AG09309 (cell line): Measurements from ENCODE around the gene TRIL.

Source experiments
- DNase-seq: peaks from one replicate; pipeline ENCODE4 v3.0.0-alpha.2; 2010; ENCODE audit warnings: low read depth
- H3K4me3 ChIP-seq: 2 replicates; pipeline ENCODE4 v1.5.1; 2011; ENCODE audit warnings: mild to moderate bottlenecking, low read depth, low read length, moderate library complexity; ENCODE audit not compliant: control insufficient read depth
- TF ChIP-seq, protein P1 (sequence below): IDR thresholded peaks from 2 replicates; pipeline ENCODE4 v1.5.1; 2011; ENCODE audit warnings: mild to moderate bottlenecking, low read depth, low read length, inconsistent platforms; ENCODE audit not compliant: insufficient read depth, control insufficient read depth; ENCODE audit errors: missing control alignments

Gene TRIL, protein sequence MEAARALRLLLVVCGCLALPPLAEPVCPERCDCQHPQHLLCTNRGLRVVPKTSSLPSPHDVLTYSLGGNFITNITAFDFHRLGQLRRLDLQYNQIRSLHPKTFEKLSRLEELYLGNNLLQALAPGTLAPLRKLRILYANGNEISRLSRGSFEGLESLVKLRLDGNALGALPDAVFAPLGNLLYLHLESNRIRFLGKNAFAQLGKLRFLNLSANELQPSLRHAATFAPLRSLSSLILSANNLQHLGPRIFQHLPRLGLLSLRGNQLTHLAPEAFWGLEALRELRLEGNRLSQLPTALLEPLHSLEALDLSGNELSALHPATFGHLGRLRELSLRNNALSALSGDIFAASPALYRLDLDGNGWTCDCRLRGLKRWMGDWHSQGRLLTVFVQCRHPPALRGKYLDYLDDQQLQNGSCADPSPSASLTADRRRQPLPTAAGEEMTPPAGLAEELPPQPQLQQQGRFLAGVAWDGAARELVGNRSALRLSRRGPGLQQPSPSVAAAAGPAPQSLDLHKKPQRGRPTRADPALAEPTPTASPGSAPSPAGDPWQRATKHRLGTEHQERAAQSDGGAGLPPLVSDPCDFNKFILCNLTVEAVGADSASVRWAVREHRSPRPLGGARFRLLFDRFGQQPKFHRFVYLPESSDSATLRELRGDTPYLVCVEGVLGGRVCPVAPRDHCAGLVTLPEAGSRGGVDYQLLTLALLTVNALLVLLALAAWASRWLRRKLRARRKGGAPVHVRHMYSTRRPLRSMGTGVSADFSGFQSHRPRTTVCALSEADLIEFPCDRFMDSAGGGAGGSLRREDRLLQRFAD

DNA sequence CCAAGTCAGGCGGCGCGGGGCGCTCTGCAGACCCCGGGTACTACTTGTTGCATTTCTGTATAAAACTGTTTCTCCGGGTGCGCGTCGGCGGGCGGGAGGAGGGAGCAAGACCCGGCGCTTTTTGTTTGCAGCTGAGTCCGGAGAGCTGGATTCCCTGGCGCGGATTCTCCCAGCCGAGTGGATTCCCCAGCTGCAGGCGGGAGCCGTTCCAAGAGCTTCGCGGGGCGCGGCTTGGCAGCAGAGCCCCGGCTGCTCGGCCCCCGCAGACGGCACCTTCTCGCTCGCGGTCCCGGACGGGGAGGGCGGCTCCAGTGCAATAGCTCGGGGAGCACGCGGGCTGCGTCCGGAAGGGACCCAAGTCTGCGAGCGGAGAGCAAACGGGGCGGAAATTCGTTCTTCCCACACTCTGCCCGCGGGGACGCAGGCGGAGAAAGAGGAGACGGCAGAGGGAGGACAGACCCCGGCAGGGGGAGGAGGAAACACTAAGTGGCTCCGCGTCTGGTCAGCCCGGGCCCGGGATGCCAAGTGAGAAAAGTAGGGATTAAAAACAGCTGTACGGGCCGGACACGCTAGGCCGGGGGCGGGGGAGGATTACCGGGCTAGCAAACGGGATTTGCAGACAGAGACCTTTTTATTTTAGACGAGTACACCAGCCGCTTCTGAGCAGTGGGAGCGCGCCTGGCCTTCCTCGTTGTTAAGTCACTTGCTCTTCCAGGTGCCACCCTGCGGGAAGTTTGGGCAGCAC lies at the start of gene TRIL:
TSS of gene TRIL (minus strand) at position 96 of the 745 bp plus-strand sequence. CDS start 284 bp downstream, outside the sequence.
- TF ChIP-seq, protein P1, sequence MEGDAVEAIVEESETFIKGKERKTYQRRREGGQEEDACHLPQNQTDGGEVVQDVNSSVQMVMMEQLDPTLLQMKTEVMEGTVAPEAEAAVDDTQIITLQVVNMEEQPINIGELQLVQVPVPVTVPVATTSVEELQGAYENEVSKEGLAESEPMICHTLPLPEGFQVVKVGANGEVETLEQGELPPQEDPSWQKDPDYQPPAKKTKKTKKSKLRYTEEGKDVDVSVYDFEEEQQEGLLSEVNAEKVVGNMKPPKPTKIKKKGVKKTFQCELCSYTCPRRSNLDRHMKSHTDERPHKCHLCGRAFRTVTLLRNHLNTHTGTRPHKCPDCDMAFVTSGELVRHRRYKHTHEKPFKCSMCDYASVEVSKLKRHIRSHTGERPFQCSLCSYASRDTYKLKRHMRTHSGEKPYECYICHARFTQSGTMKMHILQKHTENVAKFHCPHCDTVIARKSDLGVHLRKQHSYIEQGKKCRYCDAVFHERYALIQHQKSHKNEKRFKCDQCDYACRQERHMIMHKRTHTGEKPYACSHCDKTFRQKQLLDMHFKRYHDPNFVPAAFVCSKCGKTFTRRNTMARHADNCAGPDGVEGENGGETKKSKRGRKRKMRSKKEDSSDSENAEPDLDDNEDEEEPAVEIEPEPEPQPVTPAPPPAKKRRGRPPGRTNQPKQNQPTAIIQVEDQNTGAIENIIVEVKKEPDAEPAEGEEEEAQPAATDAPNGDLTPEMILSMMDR: no peak
- peak within 1 kb of the TSS; percentile 38 for H3K4me3 ChIP-seq
- DNase-seq: no peak

DNA sequence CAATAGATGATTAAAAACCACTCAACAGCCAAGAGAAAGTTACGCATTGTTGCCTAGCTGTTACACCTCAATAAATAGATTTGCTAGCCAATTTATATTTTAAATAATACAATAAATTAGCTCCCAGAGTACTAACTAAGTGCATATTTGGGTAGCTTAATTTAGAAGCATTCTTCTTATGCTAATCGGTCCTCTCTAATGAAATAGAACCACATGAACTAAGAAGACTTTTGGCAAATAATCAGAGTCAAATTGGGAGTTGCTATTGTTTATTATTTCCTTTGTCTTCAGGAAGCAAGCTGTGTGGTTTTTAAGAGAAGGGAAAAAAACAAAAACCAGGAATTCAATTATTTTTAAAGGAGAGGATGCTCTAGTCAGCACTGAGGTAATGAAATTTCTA lies 49.0 kb upstream of the TRIL start:
- H3K4me3 ChIP-seq: no peak overlapping the region
- DNase-seq: no peak
- TF ChIP-seq, protein P1: no peak

DNA sequence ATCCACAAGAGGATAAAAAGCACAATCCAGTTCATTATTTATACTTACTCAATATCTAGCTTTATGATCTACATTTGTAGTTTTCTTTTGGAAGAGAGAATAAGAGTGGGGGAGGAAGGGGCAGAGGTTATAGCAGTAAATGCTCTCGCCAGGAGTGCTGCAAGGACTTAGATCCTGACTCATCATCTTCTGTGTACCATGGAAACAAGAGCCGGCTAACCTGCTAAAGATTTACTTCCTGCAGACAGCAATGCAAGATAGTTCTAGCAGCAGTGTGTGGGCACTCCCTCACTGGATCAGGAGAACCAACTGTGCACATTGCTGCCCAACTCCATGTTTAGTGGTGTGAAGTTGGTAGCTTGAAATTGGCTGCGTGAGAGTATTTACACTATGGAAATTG lies 47.7 kb upstream of the TRIL start:
- no peak overlapping the region for H3K4me3 ChIP-seq
- peak; percentile 18 for DNase-seq
- TF ChIP-seq, protein P1: no peak

DNA sequence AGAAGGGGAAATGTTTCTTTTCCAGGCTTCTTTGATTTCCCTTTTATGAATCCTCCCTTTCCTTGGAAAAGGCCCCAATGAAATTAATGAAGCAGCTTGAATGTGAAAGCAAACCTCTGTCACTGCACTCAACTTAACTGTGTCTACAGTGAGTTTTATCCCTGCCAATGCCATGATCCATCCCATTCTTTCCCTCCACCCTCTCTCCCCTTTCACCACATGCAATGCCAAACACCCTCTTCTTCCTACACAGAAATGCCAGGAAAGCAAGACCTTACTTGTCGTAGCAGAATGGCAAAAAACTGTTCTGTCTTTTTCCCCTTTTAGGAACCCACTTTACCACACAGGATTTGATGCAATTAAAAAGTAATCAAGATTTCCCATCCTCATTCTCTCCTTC lies 47.3 kb upstream of the TRIL start:
- TF ChIP-seq, protein P1: no peak
- DNase-seq: no peak

DNA sequence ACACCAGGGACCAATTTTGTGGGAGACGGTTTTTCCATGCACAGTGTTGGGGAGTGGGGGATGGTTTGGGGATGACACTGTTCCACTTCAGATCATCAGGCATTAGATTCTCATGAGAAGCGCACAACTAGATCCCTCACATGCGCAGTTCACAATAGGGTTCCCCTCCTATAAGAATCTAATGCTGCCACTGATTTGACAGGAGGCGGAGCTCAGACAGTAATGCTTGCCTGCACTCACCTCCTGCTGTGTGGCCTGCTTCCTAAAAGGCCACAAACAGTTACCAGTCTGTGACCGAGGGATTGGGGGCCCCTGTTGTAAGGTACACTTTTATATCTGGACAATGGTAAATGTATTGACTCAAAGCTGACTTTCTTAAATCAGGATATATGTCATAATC lies 45.6 kb upstream of the TRIL start:
- TF ChIP-seq, protein P1: no peak
- H3K4me3 ChIP-seq: no peak overlapping the region

More for the DNA sequence above, 47.3 kb upstream of the TRIL start:
- H3K4me3 ChIP-seq: no peak overlapping the region

DNA sequence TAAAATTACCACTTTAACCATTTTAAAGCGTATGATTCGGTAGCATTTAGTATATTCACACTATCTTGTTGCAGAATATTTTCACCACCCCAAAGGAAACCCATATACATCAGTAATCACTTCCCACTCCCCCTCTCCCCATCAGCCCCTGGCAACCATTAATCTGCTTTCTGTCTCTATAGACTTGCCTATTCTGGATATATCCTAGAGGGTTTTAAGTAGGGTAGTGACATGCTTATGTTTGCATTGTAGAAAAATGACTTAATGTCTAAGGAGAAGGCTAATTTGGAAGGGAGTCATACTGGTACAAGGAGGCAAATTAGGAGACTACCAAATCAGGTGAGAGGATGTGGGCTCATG lies 42.6 kb upstream of the TRIL start:
- TF ChIP-seq, protein P1: no peak

More for the DNA sequence above, 45.6 kb upstream of the TRIL start:
- DNase-seq: no peak

More for the DNA sequence above, 42.6 kb upstream of the TRIL start:
- no peak overlapping the region for H3K4me3 ChIP-seq
- DNase-seq: no peak
